NT2/D1 (cell line): ENCODE measurements around the gene MBD4.

Source experiments
- YY1 ChIP-seq: IDR thresholded peaks from 2 replicates; pipeline ENCODE4 v1.6.1; 2011; ENCODE audit not compliant: insufficient read length, insufficient read depth
- ZNF274 ChIP-seq: IDR thresholded peaks from 2 replicates; pipeline ENCODE4 v1.6.1; 2011; ENCODE audit warnings: mild to moderate bottlenecking, low read depth, low read length

DNA sequence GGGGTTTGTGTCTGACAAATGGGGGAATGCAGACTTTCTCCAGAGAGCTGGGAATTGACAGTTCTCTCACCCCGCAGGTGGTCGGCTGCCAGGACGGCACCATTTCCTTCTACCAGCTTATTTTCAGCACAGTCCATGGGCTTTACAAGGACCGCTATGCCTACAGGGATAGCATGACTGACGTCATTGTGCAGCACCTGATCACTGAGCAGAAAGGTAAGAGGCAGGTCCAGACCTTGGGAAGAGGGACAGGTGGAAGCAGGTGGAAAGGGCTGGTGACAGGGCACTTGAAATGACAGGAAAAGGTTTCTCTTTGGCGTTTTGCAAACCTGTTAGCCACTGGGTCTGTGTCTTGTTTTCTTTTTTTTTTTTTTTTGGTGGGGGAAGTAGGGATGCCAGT, 36.8 kb upstream of the MBD4 start:
- no peak for TF ChIP-seq ZNF274
- TF ChIP-seq YY1: no peak
